ENCODE results near the gene SLC8A2.

The SLC8A2 gene

DNA sequence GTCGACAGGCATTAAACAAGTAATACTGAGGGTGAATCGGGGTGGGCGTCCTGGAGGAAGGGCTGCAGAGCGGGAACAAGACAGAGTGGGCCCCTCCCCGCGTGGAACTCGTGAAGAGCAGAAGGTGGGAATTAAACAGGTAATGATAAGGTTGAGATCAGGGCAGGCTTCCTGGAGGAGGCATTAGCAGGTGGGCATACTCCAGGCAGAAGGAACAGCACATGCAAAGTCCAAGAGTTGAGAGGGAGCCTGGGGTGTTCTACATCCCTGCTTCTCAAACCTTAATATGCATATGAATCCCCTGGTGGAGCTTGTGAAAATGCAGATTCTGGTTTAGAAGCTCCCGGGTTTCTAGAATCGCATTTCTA lies 23.3 kb downstream of the SLC8A2 start:
- no peak overlapping the region for H3K4me3 ChIP-seq (replicated peaks; ENCODE audit: low read depth, low read length)
- TF ChIP-seq, protein P1, sequence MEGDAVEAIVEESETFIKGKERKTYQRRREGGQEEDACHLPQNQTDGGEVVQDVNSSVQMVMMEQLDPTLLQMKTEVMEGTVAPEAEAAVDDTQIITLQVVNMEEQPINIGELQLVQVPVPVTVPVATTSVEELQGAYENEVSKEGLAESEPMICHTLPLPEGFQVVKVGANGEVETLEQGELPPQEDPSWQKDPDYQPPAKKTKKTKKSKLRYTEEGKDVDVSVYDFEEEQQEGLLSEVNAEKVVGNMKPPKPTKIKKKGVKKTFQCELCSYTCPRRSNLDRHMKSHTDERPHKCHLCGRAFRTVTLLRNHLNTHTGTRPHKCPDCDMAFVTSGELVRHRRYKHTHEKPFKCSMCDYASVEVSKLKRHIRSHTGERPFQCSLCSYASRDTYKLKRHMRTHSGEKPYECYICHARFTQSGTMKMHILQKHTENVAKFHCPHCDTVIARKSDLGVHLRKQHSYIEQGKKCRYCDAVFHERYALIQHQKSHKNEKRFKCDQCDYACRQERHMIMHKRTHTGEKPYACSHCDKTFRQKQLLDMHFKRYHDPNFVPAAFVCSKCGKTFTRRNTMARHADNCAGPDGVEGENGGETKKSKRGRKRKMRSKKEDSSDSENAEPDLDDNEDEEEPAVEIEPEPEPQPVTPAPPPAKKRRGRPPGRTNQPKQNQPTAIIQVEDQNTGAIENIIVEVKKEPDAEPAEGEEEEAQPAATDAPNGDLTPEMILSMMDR (IDR thresholded peaks at IDR 0.05; ENCODE audit: low read depth, low read length, missing control alignments): no peak
- DNase-seq (ENCODE audit: extremely low read depth, low read depth): no peak

DNA sequence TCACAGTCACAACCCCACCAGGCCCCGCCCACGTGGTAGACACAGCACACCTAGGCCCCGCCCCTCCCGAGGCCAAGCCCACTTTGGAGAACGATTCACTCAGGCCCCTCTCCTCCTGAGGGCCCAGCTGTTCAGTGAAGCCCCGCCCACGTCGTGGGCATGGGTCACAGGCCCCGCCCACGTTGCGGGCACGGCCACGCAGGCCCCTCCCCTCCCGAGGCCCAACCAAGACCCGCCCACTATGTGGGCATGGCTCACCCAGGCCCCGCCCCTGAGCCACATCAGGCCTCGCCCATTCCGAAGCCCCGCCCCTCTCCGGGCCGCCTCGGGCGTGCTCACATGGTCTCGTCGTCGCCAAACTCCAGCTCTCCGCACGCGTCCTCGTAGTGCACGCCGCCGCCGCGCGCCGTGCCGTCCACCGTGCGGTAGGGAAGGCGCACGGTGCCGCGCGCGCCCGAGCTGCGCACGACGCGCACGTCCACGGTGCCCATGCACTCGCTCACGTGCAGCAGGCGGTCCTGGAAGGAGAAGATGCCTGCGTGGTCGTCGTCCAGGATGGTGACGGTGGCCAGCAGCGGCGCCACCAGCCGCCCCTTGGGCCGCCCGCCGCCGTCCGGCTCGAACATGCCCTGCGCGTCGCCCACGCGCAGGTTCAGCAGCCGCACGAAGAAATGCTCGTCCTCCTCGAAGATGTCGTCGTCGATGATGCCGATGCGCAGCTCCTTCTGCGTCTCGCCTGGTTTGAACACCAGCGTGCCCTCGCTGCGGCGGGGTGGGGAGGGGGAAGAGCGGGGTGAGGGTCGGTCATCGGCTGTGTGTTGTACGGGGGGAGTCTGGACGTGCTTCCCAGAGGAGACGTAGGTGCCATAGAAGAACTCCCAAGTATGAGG lies 24.0 kb downstream of the SLC8A2 start:
- H3K4me3 ChIP-seq (replicated peaks; ENCODE audit: low read depth, low read length): no peak overlapping the region
- DNase-seq (ENCODE audit: extremely low read depth, low read depth): no peak
- TF ChIP-seq, protein P1 (IDR thresholded peaks at IDR 0.05; ENCODE audit: low read depth, low read length, missing control alignments): no peak

DNA sequence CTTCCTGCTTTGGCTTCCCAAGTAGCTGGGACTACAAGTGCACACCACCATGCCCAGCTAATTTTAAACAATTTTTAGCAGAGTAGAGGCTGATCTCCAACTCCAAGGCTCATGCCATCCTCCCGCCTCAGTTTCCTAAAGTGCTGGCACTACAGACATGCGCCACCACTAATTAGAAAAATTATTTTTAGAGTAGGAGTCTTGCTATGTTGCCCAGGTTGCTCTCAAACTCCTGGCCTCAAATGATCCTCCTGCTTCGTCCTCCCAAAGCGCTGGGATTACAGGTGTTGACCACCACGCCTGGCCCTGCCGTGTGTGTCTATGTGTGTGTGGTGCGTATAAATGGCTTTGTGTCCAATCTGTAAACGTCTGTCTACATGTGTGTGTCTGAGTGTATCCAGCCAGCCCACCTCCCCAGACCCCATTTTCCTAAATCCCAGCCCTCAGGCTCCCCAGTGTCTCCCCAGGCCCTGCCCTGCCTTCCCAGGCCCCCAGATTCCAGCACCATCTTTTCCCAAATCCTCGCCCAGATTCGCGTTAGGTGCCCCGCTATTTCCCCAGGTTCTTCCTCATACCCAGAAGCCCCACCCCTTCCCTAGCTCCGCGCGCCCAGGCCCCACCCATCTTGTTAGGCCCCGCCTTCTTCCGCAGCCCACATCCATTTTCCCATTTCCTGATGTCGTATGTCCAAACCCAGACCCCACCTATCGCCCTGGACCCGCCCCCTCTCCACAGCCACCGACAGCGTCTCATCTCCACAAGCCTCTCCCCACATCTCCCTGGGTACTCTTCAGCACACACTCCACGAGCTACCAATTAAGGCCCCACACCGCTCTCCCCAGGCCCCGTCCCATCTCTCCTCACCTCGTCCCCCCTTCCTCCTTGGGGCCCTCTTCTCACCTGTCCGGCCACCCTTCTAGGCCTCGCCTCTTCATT lies 24.9 kb downstream of the SLC8A2 start:
- DNase-seq (ENCODE audit: extremely low read depth, low read depth): no peak
- TF ChIP-seq, protein P1 (IDR thresholded peaks at IDR 0.05; ENCODE audit: low read depth, low read length, missing control alignments): no peak
- H3K4me3 ChIP-seq (replicated peaks; ENCODE audit: low read depth, low read length): no peak overlapping the region

DNA sequence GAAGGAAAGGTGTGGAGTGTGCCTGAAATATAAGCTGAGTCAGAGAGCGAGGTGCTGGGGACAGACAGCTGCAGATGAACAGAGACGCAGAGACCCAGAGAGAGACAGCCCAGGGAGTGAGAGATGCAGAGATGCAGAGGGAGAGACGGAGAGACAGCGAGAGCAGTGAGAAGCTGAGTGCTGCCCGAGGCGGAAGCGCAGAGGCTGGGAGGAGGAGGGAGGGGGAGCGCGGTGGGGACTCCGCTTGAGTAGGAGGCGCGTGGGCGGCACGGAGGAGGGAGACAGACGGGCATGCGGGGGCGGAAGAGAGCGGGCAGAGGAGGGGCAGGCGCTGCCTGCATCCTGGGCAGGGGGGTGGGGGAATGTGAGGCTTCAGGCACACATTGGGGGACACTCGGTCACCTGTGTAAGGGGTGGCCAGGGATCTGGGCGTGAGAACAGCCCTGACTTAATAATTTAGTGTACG lies 25.7 kb downstream of the SLC8A2 start:
- TF ChIP-seq, protein P1 (IDR thresholded peaks at IDR 0.05; ENCODE audit: low read depth, low read length, missing control alignments): no peak
- DNase-seq (ENCODE audit: extremely low read depth, low read depth): no peak
- no peak overlapping the region for H3K4me3 ChIP-seq (replicated peaks; ENCODE audit: low read depth, low read length)

DNA sequence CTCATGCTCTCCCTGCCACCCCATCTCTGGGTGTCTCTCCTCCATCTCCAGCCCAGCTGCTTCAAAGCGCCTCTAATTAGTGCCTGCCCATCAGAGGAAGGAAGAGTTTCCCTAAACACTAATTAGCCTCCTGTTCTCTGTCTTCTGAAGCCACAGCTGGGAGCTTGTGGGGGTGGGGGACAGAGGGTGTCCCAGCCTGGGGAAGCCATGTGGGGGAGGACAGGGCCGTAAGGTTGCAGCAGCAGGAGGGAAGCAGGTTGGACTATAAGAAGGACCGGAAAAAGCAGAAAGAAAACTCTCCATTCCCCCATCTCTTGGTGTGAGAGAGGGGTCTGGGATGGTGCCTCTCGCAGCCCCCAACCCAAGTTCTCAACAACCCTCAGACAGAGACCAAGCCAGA lies 26.2 kb downstream of the SLC8A2 start:
- no peak for DNase-seq (ENCODE audit: extremely low read depth, low read depth)

DNA sequence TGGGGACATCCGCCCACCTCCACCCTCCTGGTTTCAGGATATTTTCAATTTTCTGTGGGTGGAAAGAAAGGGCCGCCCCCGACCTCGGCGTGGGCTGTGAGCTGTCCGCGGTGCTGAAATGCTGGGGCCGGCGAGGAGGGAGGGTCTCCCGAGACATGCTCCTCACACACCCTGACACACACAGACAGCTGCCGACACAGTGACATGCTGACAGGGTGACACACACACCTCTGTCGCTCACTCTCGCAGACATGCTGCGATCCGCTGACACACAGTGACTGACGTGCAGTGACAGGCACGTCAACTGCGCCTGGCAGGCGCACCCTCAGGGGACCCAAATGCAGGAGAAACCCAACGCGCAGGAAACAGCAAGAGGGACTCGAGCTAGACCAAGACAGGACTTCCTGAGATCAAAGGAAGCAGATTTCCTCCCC lies 27.3 kb downstream of the SLC8A2 start:
- DNase-seq (ENCODE audit: extremely low read depth, low read depth): no peak
- TF ChIP-seq, protein P1 (IDR thresholded peaks at IDR 0.05; ENCODE audit: low read depth, low read length, missing control alignments): no peak
- no peak overlapping the region for H3K4me3 ChIP-seq (replicated peaks; ENCODE audit: low read depth, low read length)

More for the DNA sequence above, 26.2 kb downstream of the SLC8A2 start:
- H3K4me3 ChIP-seq (replicated peaks; ENCODE audit: low read depth, low read length): no peak overlapping the region
- TF ChIP-seq, protein P1 (IDR thresholded peaks at IDR 0.05; ENCODE audit: low read depth, low read length, missing control alignments): no peak

Measured in HFF-Myc (cell line).